ENCODE measurements around the gene PSMB5.
"Not testable (repeated sequence)": the region's sequence is repeated elsewhere in the genome, so short reads cannot be mapped to it uniquely, and the experiment has no call there.

The PSMB5 gene

GRCh38 chr14:23013054-23013748 is 21.5 kb downstream of the PSMB5 start:
- no peak for ATAC-seq

- ATAC-seq: peak; percentile 14 to 19
These were observed 24.6 kb downstream of the PSMB5 start, which contains the start of gene C14orf93 for GRCh38 chr14:23009939-23010726. TSS of gene C14orf93 (minus strand) at chr14:23010143. CDS start at chr14:22999023, 11,120 bp downstream.

- no peak for ATAC-seq
These were observed 25.2 kb downstream of the PSMB5 start for GRCh38 chr14:23009483-23009938.

- ATAC-seq: no peak
These were observed 25.9 kb downstream of the PSMB5 start for GRCh38 chr14:23008831-23009230.

- ATAC-seq: peak; percentile 97 to 98
These were observed 27.9 kb downstream of the PSMB5 start for GRCh38 chr14:23006544-23007419.

- ATAC-seq: no peak
These were observed 28.5 kb downstream of the PSMB5 start for GRCh38 chr14:23006188-23006534.

GRCh38 chr14:23005451-23006187 is 29.1 kb downstream of the PSMB5 start:
- ATAC-seq: no peak

- not testable (repeated sequence) for ATAC-seq
These were observed 30.4 kb downstream of the PSMB5 start for GRCh38 chr14:23004274-23004673.

- ATAC-seq: no peak
These were observed 32.1 kb downstream of the PSMB5 start for GRCh38 chr14:23002592-23002991.

GRCh38 chr14:23000860-23001259 is 33.8 kb downstream of the PSMB5 start:
- ATAC-seq: no peak

GRCh38 chr14:22998329-22999012 is 36.2 kb downstream of the PSMB5 start:
- ATAC-seq: no peak

- no peak for ATAC-seq
These were observed 36.9 kb downstream of the PSMB5 start for GRCh38 chr14:22997676-22998323.

GRCh38 chr14:22996768-22997654 is 37.7 kb downstream of the PSMB5 start:
- ATAC-seq: no peak

- ATAC-seq: no peak
These were observed 38.6 kb downstream of the PSMB5 start for GRCh38 chr14:22995889-22996625.

GRCh38 chr14:22994762-22995275 is 39.9 kb downstream of the PSMB5 start:
- peak in 1 of 2 donors; percentile 62 for ATAC-seq

- no peak for ATAC-seq
These were observed 41.2 kb downstream of the PSMB5 start for GRCh38 chr14:22993517-22993916.

- ATAC-seq: no peak
These were observed 42.8 kb downstream of the PSMB5 start for GRCh38 chr14:22991852-22992251.

GRCh38 chr14:22987291-22987690 is 47.4 kb downstream of the PSMB5 start:
- ATAC-seq: no peak

- peak; percentile 53 to 66 for ATAC-seq
These were observed 48.1 kb downstream of the PSMB5 start for GRCh38 chr14:22986508-22987054.

Measured in activated CD4-positive, CD25-positive, alpha-beta regulatory T cell treated with anti-CD3 and anti-CD28 coated beads, Interleukin-2, amount 50 U/mL, for 24 hours (primary cell).